ENCODE measurements around the gene HK3.

The HK3 gene

GRCh38 chr5:176881021-176881749 is 18.0 kb downstream of the HK3 start:
- Histone ChIP-seq H3K9ac (ENCODE audit: low read length) (no peak overlapping the region), H3K4me2 (ENCODE audit: low read length) (no peak overlapping the region), H3K9me2 (ENCODE audit: low read depth, low read length) (no peaks in the 10 kb centered on the region), H3K27ac (ENCODE audit: low read depth, low read length, poor library complexity, severe bottlenecking) (no peak overlapping the region), H3K27me3 (ENCODE audit: insufficient read depth, low read length) (no peaks in the 10 kb centered on the region), H3K79me2 (ENCODE audit: insufficient read depth, low read length) (no peaks in the 10 kb centered on the region), H3K9me3 (ENCODE audit: low read length) (no peaks in the 10 kb centered on the region), H3K36me3 (ENCODE audit: insufficient read depth, low read length) (no peaks in the 10 kb centered on the region), H3F3A (ENCODE audit: insufficient read depth, low read length) (no peaks in the 10 kb centered on the region), H2AFZ (ENCODE audit: low read length) (no peak overlapping the region), H3K4me1 (ENCODE audit: insufficient read depth, low read length, severe bottlenecking) (no peaks in the 10 kb centered on the region), H3K4me3 (ENCODE audit: low read depth, low read length, poor library complexity, severe bottlenecking) (no peak overlapping the region), H4K20me1 (ENCODE audit: insufficient read depth, low read length) (no peaks in the 10 kb centered on the region)
- TF ChIP-seq CTCF (IDR thresholded peaks at IDR 0.05; ENCODE audit: low read length) (no peak), EZH2 (IDR thresholded peaks at IDR 0.05; ENCODE audit: borderline replicate concordance, low read length) (no peak)

- Histone ChIP-seq H2AFZ (ENCODE audit: low read length) (no peak overlapping the region), H3K27me3 (ENCODE audit: insufficient read depth, low read length) (no peaks in the 10 kb centered on the region), H3K4me1 (ENCODE audit: insufficient read depth, low read length, severe bottlenecking) (no peaks in the 10 kb centered on the region), H3K4me2 (ENCODE audit: low read length) (no peak overlapping the region), H3K27ac (ENCODE audit: low read depth, low read length, poor library complexity, severe bottlenecking) (no peak overlapping the region), H3K79me2 (ENCODE audit: insufficient read depth, low read length) (no peaks in the 10 kb centered on the region), H3K9me2 (ENCODE audit: low read depth, low read length) (no peaks in the 10 kb centered on the region), H3K9ac (ENCODE audit: low read length) (no peak overlapping the region), H3K4me3 (ENCODE audit: low read depth, low read length, poor library complexity, severe bottlenecking) (no peak overlapping the region), H3K9me3 (ENCODE audit: low read length) (no peaks in the 10 kb centered on the region), H4K20me1 (ENCODE audit: insufficient read depth, low read length) (no peaks in the 10 kb centered on the region), H3K36me3 (ENCODE audit: insufficient read depth, low read length) (no peaks in the 10 kb centered on the region), H3F3A (ENCODE audit: insufficient read depth, low read length) (no peaks in the 10 kb centered on the region)
- TF ChIP-seq CTCF (IDR thresholded peaks at IDR 0.05; ENCODE audit: low read length) (no peak), EZH2 (IDR thresholded peaks at IDR 0.05; ENCODE audit: borderline replicate concordance, low read length) (no peak)
Observed at GRCh38 chr5:176880366-176881020, 18.7 kb downstream of the HK3 start.

- H3K79me2 ChIP-seq (ENCODE audit: insufficient read depth, low read length): no peaks in the 10 kb centered on the region
- H3K9me2 ChIP-seq (ENCODE audit: low read depth, low read length): no peaks in the 10 kb centered on the region
- no peaks in the 10 kb centered on the region for H4K20me1 ChIP-seq (ENCODE audit: insufficient read depth, low read length)
- H3K36me3 ChIP-seq (ENCODE audit: insufficient read depth, low read length): no peaks in the 10 kb centered on the region
- no peak overlapping the region for H3K4me2 ChIP-seq (ENCODE audit: low read length)
- H3F3A ChIP-seq (ENCODE audit: insufficient read depth, low read length): no peaks in the 10 kb centered on the region
- TF ChIP-seq EZH2 (IDR thresholded peaks at IDR 0.05; ENCODE audit: borderline replicate concordance, low read length) (no peak), CTCF (IDR thresholded peaks at IDR 0.05; ENCODE audit: low read length) (no peak)
- no peaks in the 10 kb centered on the region for H3K27me3 ChIP-seq (ENCODE audit: insufficient read depth, low read length)
- no peak overlapping the region for H3K9ac ChIP-seq (ENCODE audit: low read length)
- H2AFZ ChIP-seq (ENCODE audit: low read length): no peak overlapping the region
- H3K9me3 ChIP-seq (ENCODE audit: low read length): no peaks in the 10 kb centered on the region
- no peak overlapping the region for H3K27ac ChIP-seq (ENCODE audit: low read depth, low read length, poor library complexity, severe bottlenecking)
- no peak overlapping the region for H3K4me3 ChIP-seq (ENCODE audit: low read depth, low read length, poor library complexity, severe bottlenecking)
- H3K4me1 ChIP-seq (ENCODE audit: insufficient read depth, low read length, severe bottlenecking): no peaks in the 10 kb centered on the region
Observed at GRCh38 chr5:176879663-176880361, 19.3 kb downstream of the HK3 start.

All from OCI-LY1 (cell line).